Measurements from ENCODE around the gene MCCC2.

The MCCC2 gene

GRCh38 chr5:71706906-71707305 lies 119.8 kb downstream of the MCCC2 start:
- TF ChIP-seq ZFX (IDR thresholded peaks at IDR 0.05; ENCODE audit: borderline replicate concordance) (no peak), CTCF (IDR thresholded peaks at IDR 0.05) (no peak)
- peak overlapping the region; percentile 56 for H3K27ac ChIP-seq

Data from 22Rv1 (cell line).